ENCODE data around the gene SLC25A36.
"Not testable (repeated sequence)": the region's sequence is repeated elsewhere in the genome, so short reads cannot be mapped to it uniquely, and the experiment has no call there.

The SLC25A36 gene

DNA sequence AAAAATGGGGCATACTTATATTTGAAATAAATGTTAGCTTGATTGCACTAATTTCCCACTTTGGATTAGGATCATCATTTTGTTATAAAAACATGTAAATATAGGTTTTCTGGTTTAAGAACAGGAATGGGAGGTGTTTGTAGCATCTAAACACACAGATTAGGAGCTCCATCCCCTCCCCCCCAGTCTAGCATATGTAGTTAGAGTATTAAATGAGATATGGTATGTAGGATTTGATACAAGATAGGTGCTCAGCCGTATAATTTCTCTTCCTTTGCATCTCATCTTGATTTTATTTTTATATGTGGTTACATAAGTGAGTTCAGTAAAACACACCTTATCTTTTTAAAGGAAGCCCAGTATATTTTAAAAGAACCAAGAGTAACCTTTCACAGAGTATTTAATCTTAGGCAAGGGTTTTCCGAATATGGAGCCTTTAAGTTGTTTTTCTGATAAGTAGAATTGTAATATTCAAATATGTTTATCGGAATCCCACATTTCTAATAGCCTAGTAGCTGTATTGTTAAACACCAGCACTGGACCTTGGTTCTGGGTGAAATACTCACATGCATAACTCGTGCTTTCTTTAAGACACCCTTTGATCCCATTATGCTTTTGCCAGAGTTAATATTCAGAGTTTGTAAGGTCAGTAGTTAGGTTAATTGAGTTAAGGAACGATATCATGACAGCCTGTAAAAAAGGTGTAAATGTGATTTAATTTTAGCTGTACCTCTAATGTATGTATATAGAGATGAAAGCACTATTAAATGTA lies 2.3 kb downstream of the SLC25A36 start:
- no peak overlapping the region for H3K27ac Mint-ChIP-seq
- no peak for ATAC-seq (replicated peaks)
- H3K36me3 Mint-ChIP-seq, result peaks cover 12 to 19% of the 10 kb centered on the region in 2 donors
- no peaks in the 10 kb centered on the region for H3K27me3 Mint-ChIP-seq
- peak overlapping the region in 1 of 2 donors; percentile 39 for H3K4me3 Mint-ChIP-seq
- no peak for DNase-seq
- H3K4me1 Mint-ChIP-seq, result peaks cover 17 to 53% of the 10 kb centered on the region in 2 donors
- peaks cover 2 to 5% of the 10 kb centered on the region in 2 donors for H3K9me3 Mint-ChIP-seq

DNA sequence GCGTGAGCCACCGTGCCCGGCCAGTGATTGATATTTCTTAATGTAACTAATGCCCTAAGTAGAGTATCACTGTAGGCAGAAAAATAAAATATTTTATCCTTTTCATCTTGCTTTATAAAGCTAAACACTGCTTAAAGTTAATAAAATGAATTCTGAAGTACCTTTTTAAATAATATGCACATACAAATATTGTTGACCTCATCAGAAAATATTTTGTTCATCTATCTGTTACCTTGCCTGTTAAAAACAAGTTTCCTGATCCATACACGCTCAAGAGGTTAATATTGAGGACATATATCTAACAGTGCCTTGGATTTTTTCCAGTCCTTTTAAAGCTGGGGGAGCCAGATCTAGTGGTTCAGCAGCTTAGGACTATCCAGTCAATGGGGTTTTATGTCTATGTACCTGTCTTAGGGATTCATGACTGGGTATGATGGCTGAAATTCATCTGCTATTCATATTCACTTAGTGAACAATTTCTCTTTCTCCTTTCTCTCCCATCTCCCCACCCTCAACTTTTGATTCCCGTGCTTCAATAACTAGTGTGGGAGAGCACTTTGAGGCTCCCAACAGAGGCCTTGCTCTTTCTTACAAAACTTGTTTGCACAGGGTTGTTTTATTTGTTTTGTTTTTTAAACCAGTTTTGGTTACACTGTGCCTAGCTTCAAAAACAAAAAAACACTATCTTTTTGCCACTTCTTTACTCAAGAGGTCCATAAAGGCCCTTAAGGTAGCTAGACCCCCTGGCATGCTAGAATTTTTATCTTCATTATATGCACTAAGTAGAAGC lies 7.0 kb downstream of the SLC25A36 start:
- H3K27ac Mint-ChIP-seq, result no peak overlapping the region
- DNase-seq (no peak), ATAC-seq (replicated peaks) (no peak)
- peaks cover 29 to 59% of the 10 kb centered on the region in 2 donors for H3K4me1 Mint-ChIP-seq
- no peaks in the 10 kb centered on the region for H3K9me3 Mint-ChIP-seq
- peaks cover 9 to 20% of the 10 kb centered on the region in 2 donors for H3K36me3 Mint-ChIP-seq
- no peaks in the 10 kb centered on the region for H3K27me3 Mint-ChIP-seq
- H3K4me3 Mint-ChIP-seq, result no peak overlapping the region

DNA sequence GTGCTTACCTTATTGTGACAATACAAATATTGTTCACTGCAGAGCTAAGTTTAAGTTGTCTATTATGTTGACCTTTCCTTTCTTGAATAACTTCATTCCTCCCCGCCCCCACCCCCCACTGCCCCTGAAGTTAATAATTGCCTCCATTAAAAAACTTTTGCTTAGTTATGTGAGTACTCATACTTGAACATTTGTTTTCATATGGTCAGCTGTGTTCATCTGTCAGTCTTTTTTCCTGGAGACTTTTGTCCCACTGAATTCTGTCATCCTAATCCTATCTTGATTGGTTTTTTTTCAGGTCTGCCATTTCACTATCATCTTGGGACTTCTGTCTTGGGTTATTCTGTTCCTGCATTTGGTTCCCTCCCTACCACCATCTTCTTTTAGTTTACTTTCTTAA lies 8.5 kb downstream of the SLC25A36 start:
- ATAC-seq (replicated peaks), result no peak
- DNase-seq, result no peak
- Mint-ChIP-seq H3K9me3 (no peaks in the 10 kb centered on the region), H3K27ac (no peak overlapping the region), H3K36me3 (peaks cover 9 to 20% of the 10 kb centered on the region in 2 donors), H3K4me3 (no peak overlapping the region), H3K4me1 (peaks cover 32 to 57% of the 10 kb centered on the region in 2 donors), H3K27me3 (no peaks in the 10 kb centered on the region)

DNA sequence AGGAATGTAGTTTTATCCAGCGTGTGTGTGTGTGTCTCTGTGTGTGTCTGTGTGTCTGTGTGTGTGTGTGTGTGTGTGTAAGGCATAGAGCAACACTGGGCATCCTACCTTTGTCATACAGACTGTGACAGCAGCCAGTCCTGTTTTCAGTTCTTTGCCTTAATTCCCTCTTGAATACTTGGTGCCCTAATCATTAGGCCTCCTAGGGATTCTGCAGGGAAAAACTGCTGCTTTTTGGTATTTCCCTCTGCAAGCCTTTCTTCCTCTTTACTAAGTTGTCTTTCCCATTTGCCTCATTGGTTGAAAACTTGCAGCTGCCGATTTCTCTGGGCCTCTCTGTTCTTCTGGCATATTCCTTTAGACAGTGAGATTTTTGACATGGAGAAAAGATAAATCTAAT lies 9.2 kb downstream of the SLC25A36 start:
- H3K36me3 Mint-ChIP-seq, result peaks cover 9 to 20% of the 10 kb centered on the region in 2 donors
- no peak overlapping the region for H3K27ac Mint-ChIP-seq
- ATAC-seq (replicated peaks), result no peak
- no peak for DNase-seq
- no peaks in the 10 kb centered on the region for H3K27me3 Mint-ChIP-seq
- H3K9me3 Mint-ChIP-seq, result no peaks in the 10 kb centered on the region
- peaks cover 32 to 53% of the 10 kb centered on the region in 2 donors for H3K4me1 Mint-ChIP-seq
- no peak overlapping the region for H3K4me3 Mint-ChIP-seq

DNA sequence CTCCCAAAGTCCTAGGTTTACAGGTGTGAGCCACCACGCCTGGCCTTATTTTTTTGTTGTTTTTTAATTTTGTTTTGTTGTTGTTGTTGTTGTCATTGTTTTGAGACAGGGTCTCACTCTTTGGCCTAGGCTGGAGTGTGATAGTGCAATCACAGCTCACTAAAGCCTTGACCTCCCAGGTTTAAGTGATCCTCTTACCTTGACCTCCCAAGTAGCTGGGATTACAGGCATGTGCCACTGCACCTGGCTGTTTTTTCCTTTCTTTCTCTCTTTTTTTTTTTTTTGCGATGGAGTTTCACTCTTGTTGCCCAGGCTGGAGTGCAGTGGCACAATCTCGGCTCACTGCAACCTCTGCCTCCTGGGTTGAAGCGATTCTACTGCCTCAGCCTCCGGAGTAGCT lies 10.1 kb downstream of the SLC25A36 start:
- Mint-ChIP-seq H3K4me1 (peaks cover 23 to 44% of the 10 kb centered on the region in 2 donors), H3K36me3 (peaks cover 6 to 15% of the 10 kb centered on the region in 2 donors)
- not testable (repeated sequence) for H3K9me3 Mint-ChIP-seq; H3K27me3 Mint-ChIP-seq; DNase-seq; ATAC-seq (replicated peaks); H3K4me3 Mint-ChIP-seq; H3K27ac Mint-ChIP-seq

DNA sequence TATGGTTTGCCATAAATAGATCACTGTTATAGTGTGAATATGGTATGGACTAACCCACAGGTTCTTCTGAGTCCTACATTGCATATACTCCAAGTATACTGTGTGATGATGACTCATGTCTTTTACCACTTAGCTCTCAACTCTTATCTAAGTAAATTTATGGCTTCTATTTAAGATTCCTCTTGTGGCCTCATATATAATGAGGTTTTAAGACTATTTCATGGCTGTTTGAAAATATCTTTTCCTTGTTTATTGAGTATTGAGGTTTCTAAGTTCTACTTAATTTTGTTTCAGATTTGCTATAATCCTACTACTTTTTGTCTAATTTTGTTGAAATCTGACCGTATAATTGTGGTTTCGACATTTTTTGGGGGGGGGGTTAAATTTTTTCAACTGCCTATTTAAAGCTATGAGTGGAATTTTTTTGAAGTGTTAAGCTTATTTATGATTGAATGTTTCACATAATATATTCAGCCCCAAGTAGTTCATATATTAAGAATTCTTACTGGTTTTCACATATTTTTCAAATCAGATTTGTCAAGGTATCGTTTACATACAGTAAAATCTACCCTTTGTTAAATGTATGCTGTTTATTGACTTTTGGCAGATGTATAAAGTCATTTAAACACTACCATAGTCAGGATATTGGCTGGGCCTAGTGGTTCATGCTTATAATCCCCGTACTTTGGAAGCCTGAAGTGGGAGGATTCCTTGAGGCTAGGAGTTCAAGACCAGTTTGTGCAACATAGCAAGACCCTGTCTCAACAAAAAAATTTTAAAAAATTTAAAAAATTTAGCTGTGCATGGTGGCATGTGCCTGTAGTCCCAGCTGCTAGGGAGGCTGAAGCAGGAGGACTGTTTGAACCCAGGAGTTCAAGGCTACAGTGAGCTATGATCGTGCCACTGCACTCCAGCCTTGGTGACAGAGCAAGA lies 11.7 kb downstream of the SLC25A36 start:
- Mint-ChIP-seq H3K36me3 (peaks cover 4 to 13% of the 10 kb centered on the region in 2 donors), H3K4me3 (no peak overlapping the region), H3K27me3 (no peaks in the 10 kb centered on the region), H3K4me1 (peaks cover 18 to 37% of the 10 kb centered on the region in 2 donors), H3K9me3 (no peaks in the 10 kb centered on the region), H3K27ac (no peak overlapping the region)
- DNase-seq (no peak), ATAC-seq (replicated peaks) (no peak)

DNA sequence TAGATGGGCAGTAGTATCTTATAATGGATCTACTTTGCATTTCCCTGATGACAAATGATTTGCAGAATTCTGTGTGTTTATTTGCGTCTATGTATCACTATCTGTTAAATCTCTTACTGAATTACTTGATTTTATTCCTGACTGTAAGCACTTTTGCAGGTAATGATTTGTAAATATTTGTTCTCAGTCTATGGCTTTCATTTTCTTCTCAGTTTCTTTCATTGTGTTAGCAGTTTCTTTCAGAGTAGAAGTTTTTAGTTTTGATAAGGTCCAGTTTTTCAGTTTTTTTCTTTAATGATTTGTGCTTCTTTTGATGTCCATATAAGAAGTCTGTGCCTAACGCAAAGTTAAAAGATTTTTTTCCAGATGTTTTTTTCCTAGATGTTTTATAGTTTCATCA lies 12.9 kb downstream of the SLC25A36 start:
- DNase-seq, result no peak
- Mint-ChIP-seq H3K9me3 (no peaks in the 10 kb centered on the region), H3K27ac (no peak overlapping the region), H3K4me3 (no peak overlapping the region), H3K27me3 (no peaks in the 10 kb centered on the region), H3K36me3 (peaks cover 9 to 17% of the 10 kb centered on the region in 2 donors), H3K4me1 (peaks cover 18 to 32% of the 10 kb centered on the region in 2 donors)
- ATAC-seq (replicated peaks), result no peak

DNA sequence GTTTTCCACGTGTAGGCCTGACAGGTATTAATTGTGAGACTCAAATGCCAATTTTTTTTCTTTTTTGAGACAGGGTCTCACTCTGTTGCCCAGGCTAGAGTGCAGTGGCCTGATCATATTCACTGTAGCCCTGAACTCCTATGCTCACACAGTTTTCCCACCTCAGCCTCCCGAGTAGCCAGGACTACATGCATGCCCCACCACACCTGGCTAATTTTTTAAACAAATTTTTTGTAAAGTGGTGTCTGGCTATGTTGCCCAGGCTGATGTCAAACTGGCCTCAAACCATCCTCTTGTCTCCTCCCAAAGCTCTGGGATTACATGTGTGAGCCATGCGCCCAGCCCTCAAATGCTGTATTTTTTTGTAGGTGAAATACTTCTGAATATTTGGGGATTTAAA lies 14.0 kb downstream of the SLC25A36 start:
- H3K27ac Mint-ChIP-seq, result no peak overlapping the region
- peaks cover 11 to 21% of the 10 kb centered on the region in 2 donors for H3K4me1 Mint-ChIP-seq
- no peak for ATAC-seq (replicated peaks)
- no peak overlapping the region for H3K4me3 Mint-ChIP-seq
- H3K27me3 Mint-ChIP-seq, result no peaks in the 10 kb centered on the region
- peaks cover 10 to 23% of the 10 kb centered on the region in 2 donors for H3K36me3 Mint-ChIP-seq
- H3K9me3 Mint-ChIP-seq, result no peaks in the 10 kb centered on the region
- no peak for DNase-seq

DNA sequence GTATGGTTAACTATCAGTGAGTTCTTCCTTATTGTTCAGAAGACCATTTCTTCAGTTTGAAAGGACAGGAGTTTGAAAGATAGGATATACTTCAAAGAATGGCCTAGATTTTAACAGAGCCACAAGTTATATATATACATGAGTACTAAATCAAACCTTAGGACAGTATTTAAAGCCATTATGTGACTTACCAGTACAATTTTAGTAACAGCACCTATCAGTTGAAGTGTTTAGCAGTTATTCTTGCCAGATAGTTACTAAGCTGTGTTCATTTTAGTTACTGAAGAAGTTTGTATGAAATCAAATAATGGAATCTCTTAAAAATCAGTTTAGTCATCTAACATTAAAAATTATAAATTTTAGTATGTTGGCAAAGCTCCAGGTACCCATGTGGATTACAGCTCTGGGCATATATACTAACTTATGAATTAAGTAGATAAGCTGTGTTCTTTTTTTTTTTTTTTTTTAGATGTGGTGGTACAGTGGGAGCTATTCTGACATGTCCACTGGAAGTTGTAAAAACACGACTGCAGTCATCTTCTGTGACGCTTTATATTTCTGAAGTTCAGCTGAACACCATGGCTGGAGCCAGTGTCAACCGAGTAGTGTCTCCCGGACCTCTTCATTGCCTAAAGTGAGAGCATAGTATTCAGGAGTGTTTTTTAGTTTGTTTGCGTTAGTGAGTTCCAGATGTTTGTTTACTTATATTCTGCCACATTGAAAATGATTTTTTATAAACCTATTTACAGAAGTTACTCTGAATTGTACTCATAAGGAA lies 14.6 kb downstream of the SLC25A36 start:
- no peaks in the 10 kb centered on the region for H3K9me3 Mint-ChIP-seq
- no peak overlapping the region for H3K4me3 Mint-ChIP-seq
- peaks cover 13 to 26% of the 10 kb centered on the region in 2 donors for H3K36me3 Mint-ChIP-seq
- H3K27ac Mint-ChIP-seq, result no peak overlapping the region
- no peaks in the 10 kb centered on the region for H3K27me3 Mint-ChIP-seq
- DNase-seq, result no peak
- peaks cover 7 to 16% of the 10 kb centered on the region in 2 donors for H3K4me1 Mint-ChIP-seq
- no peak for ATAC-seq (replicated peaks)

DNA sequence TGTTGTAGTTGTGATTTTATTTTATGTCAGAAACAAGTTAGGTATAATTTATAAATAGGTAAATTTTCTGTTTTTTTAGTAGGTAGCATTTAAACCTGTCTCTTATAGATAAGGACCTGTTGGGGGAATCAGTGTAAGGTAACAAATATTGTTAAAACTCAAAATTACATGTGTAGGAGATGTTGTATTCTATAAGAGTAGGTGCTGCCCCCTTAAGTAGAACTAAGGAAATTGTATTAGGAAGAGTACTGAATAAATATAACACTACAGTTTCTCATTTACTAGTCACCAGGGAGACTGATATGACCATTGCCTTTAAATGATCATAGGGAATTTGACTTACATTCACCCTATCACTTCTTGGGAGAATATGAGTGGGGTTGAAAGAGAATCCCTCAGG lies 31.2 kb downstream of the SLC25A36 start:
- ATAC-seq (replicated peaks), result peak in 1 of 2 donors; percentile 34
- Mint-ChIP-seq H3K9me3 (no peaks in the 10 kb centered on the region), H3K4me1 (no peaks in the 10 kb centered on the region), H3K27me3 (no peaks in the 10 kb centered on the region), H3K27ac (no peak overlapping the region), H3K36me3 (peaks cover 15 to 25% of the 10 kb centered on the region in 2 donors), H3K4me3 (no peak overlapping the region)
- DNase-seq, result no peak

DNA sequence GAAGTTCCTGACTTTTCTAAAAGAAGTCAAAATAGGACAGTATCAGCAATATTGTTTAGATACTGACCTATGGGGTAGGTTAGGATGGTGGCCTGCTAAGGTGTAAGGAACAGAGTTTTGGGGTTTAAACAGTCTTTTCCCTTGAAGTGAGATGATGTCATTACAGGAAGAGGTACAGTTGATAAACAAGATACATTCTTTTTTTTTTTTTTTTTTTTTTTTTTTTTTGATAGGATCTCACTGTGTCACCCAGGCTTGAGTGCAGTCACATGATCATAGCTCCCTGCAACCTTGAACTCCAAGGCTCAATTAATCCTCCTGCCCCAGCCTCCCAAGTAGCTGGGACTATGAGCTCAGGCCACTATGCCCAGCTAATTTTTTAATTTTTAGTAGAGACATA lies 33.3 kb downstream of the SLC25A36 start:
- DNase-seq (no peak), ATAC-seq (replicated peaks) (no peak)
- Mint-ChIP-seq H3K4me1 (no peaks in the 10 kb centered on the region), H3K36me3 (peaks cover 17 to 34% of the 10 kb centered on the region in 2 donors), H3K4me3 (no peak overlapping the region), H3K27me3 (no peaks in the 10 kb centered on the region), H3K27ac (no peak overlapping the region), H3K9me3 (no peaks in the 10 kb centered on the region)

DNA sequence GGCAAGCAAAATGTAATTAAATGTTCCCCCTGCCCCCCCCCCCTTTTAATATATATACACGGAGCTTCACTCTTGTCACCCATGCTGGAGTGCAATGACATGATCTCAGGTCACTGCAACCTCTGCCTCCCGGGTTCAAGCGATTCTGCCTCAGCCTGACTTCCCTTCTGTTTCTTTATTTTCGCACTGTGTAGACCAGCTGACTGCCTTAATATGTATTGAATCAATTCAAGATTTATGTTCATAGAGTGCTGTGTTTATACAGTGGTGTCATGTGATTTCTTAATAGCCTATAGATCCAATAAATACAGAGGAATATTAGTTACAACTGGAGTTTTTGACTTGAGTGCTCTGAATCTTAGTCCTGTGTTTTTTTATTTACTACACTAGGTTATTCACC lies 39.0 kb downstream of the SLC25A36 start:
- peaks cover 3 to 5% of the 10 kb centered on the region in 2 donors for H3K9me3 Mint-ChIP-seq
- no peaks in the 10 kb centered on the region for H3K27me3 Mint-ChIP-seq
- H3K4me3 Mint-ChIP-seq, result no peak overlapping the region
- H3K36me3 Mint-ChIP-seq, result peaks cover 14 to 32% of the 10 kb centered on the region in 2 donors
- DNase-seq (no peak), ATAC-seq (replicated peaks) (no peak)
- H3K4me1 Mint-ChIP-seq, result no peaks in the 10 kb centered on the region
- H3K27ac Mint-ChIP-seq, result no peak overlapping the region

DNA sequence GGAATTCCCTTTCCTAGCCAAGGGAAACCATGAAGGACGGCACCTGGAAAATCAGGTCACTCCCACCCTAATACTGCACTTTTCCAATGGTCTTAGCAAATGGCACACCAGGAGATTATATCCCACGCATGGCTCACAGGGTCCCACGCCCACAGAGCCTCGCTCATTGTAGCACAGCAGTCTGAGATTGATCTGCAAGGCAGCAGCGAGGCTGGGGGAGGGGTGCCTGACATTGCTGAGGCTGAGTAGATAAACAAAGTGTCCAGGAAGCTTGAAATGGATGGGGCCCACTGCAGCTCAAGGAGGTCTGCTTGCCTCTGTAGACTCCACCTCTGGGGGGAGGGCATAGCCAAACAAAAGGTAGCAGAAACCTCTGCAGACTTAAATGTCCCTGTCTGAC lies 46.2 kb downstream of the SLC25A36 start:
- Mint-ChIP-seq H3K9me3 (peaks cover 12 to 17% of the 10 kb centered on the region in 2 donors), H3K27me3 (peaks cover 18 to 22% of the 10 kb centered on the region in 2 donors)
- not testable (repeated sequence) for H3K4me1 Mint-ChIP-seq; H3K4me3 Mint-ChIP-seq; DNase-seq; H3K36me3 Mint-ChIP-seq; ATAC-seq (replicated peaks); H3K27ac Mint-ChIP-seq
